ENCODE measurements around the gene NAXD.

Gene NAXD

DNA sequence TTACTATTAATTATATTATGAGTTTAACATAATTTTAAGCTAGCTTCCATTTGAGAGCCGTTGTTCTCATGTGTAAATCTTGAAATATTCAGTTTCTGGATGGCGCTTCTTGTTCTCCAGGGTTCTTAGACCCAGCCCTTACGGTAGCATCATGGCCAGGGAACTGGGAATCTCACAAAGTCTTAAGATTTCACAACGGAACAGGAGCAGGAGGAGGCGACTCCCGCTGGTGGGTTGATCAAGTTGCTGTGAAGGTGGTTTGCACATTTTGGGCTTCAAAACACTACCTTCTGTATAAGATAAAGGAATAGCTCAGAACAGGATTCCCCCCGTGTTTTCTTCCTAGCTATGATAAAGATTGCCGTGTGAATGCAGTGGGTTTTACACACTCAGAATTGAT is 2.8 kb downstream of the NAXD start:
- DNase-seq (ENCODE audit: extremely low spot score): no peak
- no peak for TF ChIP-seq LEF1 (IDR thresholded peaks at IDR 0.05; ENCODE audit: borderline replicate concordance)
- TF ChIP-seq BHLHE40 (IDR thresholded peaks at IDR 0.05; ENCODE audit: borderline replicate concordance): no peak
- no peak for TF ChIP-seq HDGF (IDR thresholded peaks at IDR 0.05; ENCODE audit: borderline replicate concordance)
- no peak for TF ChIP-seq PKNOX1 (IDR thresholded peaks at IDR 0.05)
- no peak for TF ChIP-seq SP1 (IDR thresholded peaks at IDR 0.05)
- no peak for TF ChIP-seq CTBP1 (IDR thresholded peaks at IDR 0.05; ENCODE audit: borderline replicate concordance)
- no peak for TF ChIP-seq FOXA1 (IDR thresholded peaks at IDR 0.05)
- TF ChIP-seq ZNF384 (IDR thresholded peaks at IDR 0.05): no peak
- TF ChIP-seq FOXK2 (IDR thresholded peaks at IDR 0.05): no peak
- no peak for TF ChIP-seq TARDBP (IDR thresholded peaks at IDR 0.05)
- TF ChIP-seq ARNT (IDR thresholded peaks at IDR 0.05): no peak
- TF ChIP-seq FOXM1 (IDR thresholded peaks at IDR 0.05; ENCODE audit: borderline replicate concordance): no peak
- TF ChIP-seq NFRKB (IDR thresholded peaks at IDR 0.05): no peak
- TF ChIP-seq SUZ12 (IDR thresholded peaks at IDR 0.05): no peak
- no peak for TF ChIP-seq ELF4 (IDR thresholded peaks at IDR 0.05)
- TF ChIP-seq L3MBTL2 (conservative IDR thresholded peaks at IDR 0.05): no peak
- POLR2A ChIA-PET: no interaction called here
- CTCF ChIA-PET: interaction anchor here (0.8 kb wide), 1 partner anchor 162 kb away, joined by 4 read pairs; no protein-coding TSS in a partner anchor

GRCh38 chr13:110618780-110619179 is 3.4 kb downstream of the NAXD start:
- POLR2A ChIA-PET: no interaction called here
- DNase-seq (ENCODE audit: extremely low spot score): no peak
- CTCF ChIA-PET: interaction anchor here (0.8 kb wide), 1 partner anchor 163 kb away, joined by 4 read pairs; no protein-coding TSS in a partner anchor
- TF ChIP-seq FOXK2 (IDR thresholded peaks at IDR 0.05) (no peak), ELF4 (IDR thresholded peaks at IDR 0.05) (no peak), ZNF384 (IDR thresholded peaks at IDR 0.05) (no peak), LEF1 (IDR thresholded peaks at IDR 0.05; ENCODE audit: borderline replicate concordance) (no peak), ARNT (IDR thresholded peaks at IDR 0.05) (no peak)

DNA sequence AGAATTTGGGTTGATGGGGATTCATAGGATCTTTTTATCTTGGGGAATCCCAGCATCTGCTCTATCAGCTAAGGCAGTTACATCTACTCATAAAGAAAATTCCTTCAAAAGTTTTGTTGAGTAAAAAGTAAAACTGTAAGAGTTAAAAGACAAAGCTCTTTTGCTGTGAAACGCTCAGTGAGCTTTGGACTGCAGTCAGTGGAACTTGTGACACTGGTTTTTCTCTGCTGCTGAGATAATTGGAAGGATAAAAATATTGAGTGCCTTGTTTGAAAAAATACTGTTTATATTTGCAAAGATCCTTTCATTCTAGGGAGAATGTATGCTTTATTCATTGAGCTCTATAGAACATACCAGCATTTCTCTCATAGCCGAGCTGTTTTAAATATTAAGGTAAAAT is 5.3 kb downstream of the NAXD start:
- TF ChIP-seq PKNOX1 (IDR thresholded peaks at IDR 0.05) (no peak), ARNT (IDR thresholded peaks at IDR 0.05) (no peak), ELF4 (IDR thresholded peaks at IDR 0.05) (no peak), ZNF384 (IDR thresholded peaks at IDR 0.05) (no peak), L3MBTL2 (conservative IDR thresholded peaks at IDR 0.05) (no peak), LEF1 (IDR thresholded peaks at IDR 0.05; ENCODE audit: borderline replicate concordance) (no peak), FOXM1 (IDR thresholded peaks at IDR 0.05; ENCODE audit: borderline replicate concordance) (no peak), SUZ12 (IDR thresholded peaks at IDR 0.05) (no peak), FOXK2 (IDR thresholded peaks at IDR 0.05) (no peak), FOXA1 (IDR thresholded peaks at IDR 0.05) (no peak), CTBP1 (IDR thresholded peaks at IDR 0.05; ENCODE audit: borderline replicate concordance) (no peak), NFRKB (IDR thresholded peaks at IDR 0.05) (no peak), TARDBP (IDR thresholded peaks at IDR 0.05) (no peak), SP1 (IDR thresholded peaks at IDR 0.05) (no peak)
- no peak for DNase-seq (ENCODE audit: extremely low spot score)
- CTCF ChIA-PET: no interaction called here
- POLR2A ChIA-PET: no interaction called here

- ChIA-PET CTCF (no interaction called here), POLR2A (no interaction called here)
- DNase-seq (ENCODE audit: extremely low spot score): no peak
- TF ChIP-seq FOXM1 (IDR thresholded peaks at IDR 0.05; ENCODE audit: borderline replicate concordance): no peak
Measured at GRCh38 chr13:110624766-110625756, 9.7 kb downstream of the NAXD start.

- CTCF ChIA-PET: no interaction called here
- POLR2A ChIA-PET: no interaction called here
- TF ChIP-seq BHLHE40 (IDR thresholded peaks at IDR 0.05; ENCODE audit: borderline replicate concordance) (no peak), FOXK2 (IDR thresholded peaks at IDR 0.05) (no peak), CTBP1 (IDR thresholded peaks at IDR 0.05; ENCODE audit: borderline replicate concordance) (no peak)
Measured at GRCh38 chr13:110625771-110626321, 10.5 kb downstream of the NAXD start.

GRCh38 chr13:110626521-110626920 is 11.2 kb downstream of the NAXD start:
- CTCF ChIA-PET: no interaction called here
- no peak for DNase-seq (ENCODE audit: extremely low spot score)
- no peak for TF ChIP-seq PKNOX1 (IDR thresholded peaks at IDR 0.05)
- no peak for TF ChIP-seq SUZ12 (IDR thresholded peaks at IDR 0.05)
- TF ChIP-seq ARNT (IDR thresholded peaks at IDR 0.05): no peak
- TF ChIP-seq BHLHE40 (IDR thresholded peaks at IDR 0.05; ENCODE audit: borderline replicate concordance): no peak
- no peak for TF ChIP-seq HDGF (IDR thresholded peaks at IDR 0.05; ENCODE audit: borderline replicate concordance)
- no peak for TF ChIP-seq FOXA1 (IDR thresholded peaks at IDR 0.05)
- no peak for TF ChIP-seq ZNF384 (IDR thresholded peaks at IDR 0.05)
- no peak for TF ChIP-seq NFRKB (IDR thresholded peaks at IDR 0.05)
- TF ChIP-seq FOXM1 (IDR thresholded peaks at IDR 0.05; ENCODE audit: borderline replicate concordance): no peak
- no peak for TF ChIP-seq CTBP1 (IDR thresholded peaks at IDR 0.05; ENCODE audit: borderline replicate concordance)
- TF ChIP-seq ELF4 (IDR thresholded peaks at IDR 0.05): no peak
- no peak for TF ChIP-seq L3MBTL2 (conservative IDR thresholded peaks at IDR 0.05)
- TF ChIP-seq FOXK2 (IDR thresholded peaks at IDR 0.05): no peak
- TF ChIP-seq LEF1 (IDR thresholded peaks at IDR 0.05; ENCODE audit: borderline replicate concordance): no peak
- no peak for TF ChIP-seq SP1 (IDR thresholded peaks at IDR 0.05)
- no peak for TF ChIP-seq TARDBP (IDR thresholded peaks at IDR 0.05)
- POLR2A ChIA-PET: no interaction called here

More at GRCh38 chr13:110625771-110626321, 10.5 kb downstream of the NAXD start:
- DNase-seq (ENCODE audit: extremely low spot score): no peak
